ENCODE data around the gene MGAT5. TPM values are rescaled to one million over a fixed set of nuclear protein-coding genes. Genes with fewer than 3 reads are reported as not detected.

The MGAT5 gene
- polyA plus RNA-seq, 1 experiment: 115 TPM

DNA sequence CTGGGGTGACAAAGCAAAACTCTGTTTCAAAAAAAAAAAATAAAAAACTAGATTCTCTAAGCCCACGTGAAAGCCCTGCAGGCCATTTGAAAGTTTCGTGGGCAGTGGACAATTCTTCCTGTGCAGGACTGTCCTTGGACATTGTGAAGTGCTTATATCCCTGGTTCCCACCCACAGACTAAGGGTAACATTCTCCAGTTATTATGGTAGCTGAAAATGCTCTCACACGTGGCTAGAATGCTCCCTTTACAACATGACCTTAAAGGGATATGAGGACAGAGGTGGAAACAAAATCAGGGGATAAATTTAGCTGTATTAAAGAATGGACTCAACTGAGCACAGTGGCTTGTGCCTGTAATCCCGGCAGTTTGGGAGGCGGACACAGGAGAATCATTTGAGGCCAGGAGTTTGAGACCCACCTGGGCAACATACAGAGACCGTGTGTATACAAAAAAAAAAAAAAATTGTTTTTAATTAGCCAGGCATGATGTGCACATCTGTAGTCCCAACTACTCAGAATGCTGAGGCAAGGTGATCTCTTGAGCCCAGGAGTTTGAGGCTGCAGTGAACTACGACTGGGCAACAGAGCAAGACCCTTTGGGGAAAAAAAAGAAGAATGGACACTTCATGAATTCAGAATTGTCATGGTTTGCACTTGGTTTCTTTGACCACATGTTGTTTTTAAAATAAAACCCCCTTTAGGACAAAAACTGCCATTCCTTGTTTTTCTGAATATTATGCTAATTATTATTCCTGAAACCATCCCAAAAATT, 167.9 kb downstream of the MGAT5 start:
- TF ChIP-seq, protein P1, sequence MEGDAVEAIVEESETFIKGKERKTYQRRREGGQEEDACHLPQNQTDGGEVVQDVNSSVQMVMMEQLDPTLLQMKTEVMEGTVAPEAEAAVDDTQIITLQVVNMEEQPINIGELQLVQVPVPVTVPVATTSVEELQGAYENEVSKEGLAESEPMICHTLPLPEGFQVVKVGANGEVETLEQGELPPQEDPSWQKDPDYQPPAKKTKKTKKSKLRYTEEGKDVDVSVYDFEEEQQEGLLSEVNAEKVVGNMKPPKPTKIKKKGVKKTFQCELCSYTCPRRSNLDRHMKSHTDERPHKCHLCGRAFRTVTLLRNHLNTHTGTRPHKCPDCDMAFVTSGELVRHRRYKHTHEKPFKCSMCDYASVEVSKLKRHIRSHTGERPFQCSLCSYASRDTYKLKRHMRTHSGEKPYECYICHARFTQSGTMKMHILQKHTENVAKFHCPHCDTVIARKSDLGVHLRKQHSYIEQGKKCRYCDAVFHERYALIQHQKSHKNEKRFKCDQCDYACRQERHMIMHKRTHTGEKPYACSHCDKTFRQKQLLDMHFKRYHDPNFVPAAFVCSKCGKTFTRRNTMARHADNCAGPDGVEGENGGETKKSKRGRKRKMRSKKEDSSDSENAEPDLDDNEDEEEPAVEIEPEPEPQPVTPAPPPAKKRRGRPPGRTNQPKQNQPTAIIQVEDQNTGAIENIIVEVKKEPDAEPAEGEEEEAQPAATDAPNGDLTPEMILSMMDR (IDR thresholded peaks at IDR 0.05; ENCODE audit: low read depth, low read length): no peak
- ChIA-PET CTCF (interaction anchor here (2.8 to 4.7 kb wide), 2 partner anchors 9 to 29 kb away, joined by 9 to 34 read pairs; no protein-coding TSS in a partner anchor), POLR2A (interaction anchor here (0.5 to 0.7 kb wide), 2 partner anchors 33 to 161 kb away, joined by 3 read pairs; no protein-coding TSS in a partner anchor)
- DNase-seq (ENCODE audit: low read depth, low spot score): no peak
- Histone ChIP-seq H3K27me3 (ENCODE audit: control insufficient read depth, insufficient read depth, low read length) (no peaks in the 10 kb centered on the region), H3K9me3 (ENCODE audit: control insufficient read depth, insufficient read depth, low read length) (no peaks in the 10 kb centered on the region), H3K4me3 (ENCODE audit: low read depth, low read length) (no peak overlapping the region), H3K27ac (ENCODE audit: low read depth, low read length) (no peak overlapping the region)

DNA sequence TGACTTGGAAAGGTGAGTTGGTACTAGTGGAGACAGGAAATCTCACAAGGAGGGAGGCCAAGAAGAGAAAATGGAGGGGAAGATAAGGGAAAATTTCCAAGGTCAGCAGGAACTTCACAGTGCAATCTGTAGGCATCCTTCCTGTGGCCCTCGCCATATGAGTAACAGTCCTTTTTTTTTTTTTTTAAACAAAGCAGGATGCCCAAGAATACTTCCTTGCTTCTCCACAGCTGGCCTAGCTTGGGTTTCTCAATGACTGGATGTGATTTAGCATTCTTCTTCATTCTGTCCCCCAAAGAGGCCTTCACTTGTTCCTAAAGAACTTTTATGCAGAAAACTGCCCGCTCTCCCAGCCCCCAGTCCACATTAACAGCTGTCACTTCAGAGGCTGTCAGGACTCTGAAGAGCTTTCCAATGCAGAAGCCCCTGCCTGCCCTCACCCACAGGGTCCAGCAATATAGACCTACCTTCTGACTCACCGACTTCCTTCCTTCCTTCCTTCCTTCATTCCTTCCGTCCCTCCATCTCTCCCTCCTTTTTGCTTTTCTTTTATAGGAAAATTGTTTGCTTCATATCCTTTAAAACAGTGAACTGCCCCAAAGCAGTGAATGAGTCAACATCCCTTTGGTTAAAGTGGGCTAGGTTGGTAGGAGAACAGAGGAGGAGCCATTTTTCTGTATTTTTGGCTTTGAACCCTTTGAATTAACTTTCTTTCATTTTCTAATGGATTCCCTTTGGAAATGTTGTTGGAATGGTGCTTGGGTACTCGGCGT, 172.0 kb downstream of the MGAT5 start:
- ChIA-PET POLR2A (no interaction called here), CTCF (no interaction called here)
- DNase-seq (ENCODE audit: low read depth, low spot score): no peak
- Histone ChIP-seq H3K27ac (ENCODE audit: low read depth, low read length) (no peak overlapping the region), H3K27me3 (ENCODE audit: control insufficient read depth, insufficient read depth, low read length) (no peaks in the 10 kb centered on the region), H3K9me3 (ENCODE audit: control insufficient read depth, insufficient read depth, low read length) (no peaks in the 10 kb centered on the region), H3K4me3 (ENCODE audit: low read depth, low read length) (no peak overlapping the region)
- TF ChIP-seq, protein P1 (IDR thresholded peaks at IDR 0.05; ENCODE audit: low read depth, low read length): no peak

GRCh38 chr2:134426721-134427120, 172.8 kb downstream of the MGAT5 start:
- Histone ChIP-seq H3K27ac (ENCODE audit: low read depth, low read length) (no peak overlapping the region), H3K4me3 (ENCODE audit: low read depth, low read length) (no peak overlapping the region), H3K9me3 (ENCODE audit: control insufficient read depth, insufficient read depth, low read length) (no peaks in the 10 kb centered on the region), H3K27me3 (ENCODE audit: control insufficient read depth, insufficient read depth, low read length) (no peaks in the 10 kb centered on the region)
- DNase-seq (ENCODE audit: low read depth, low spot score): no peak
- ChIA-PET CTCF (interaction anchor here (0.6 to 3.7 kb wide), 2 partner anchors 24 to 540 kb away, joined by 3 to 24 read pairs; no protein-coding TSS in a partner anchor), POLR2A (no interaction called here)
- TF ChIP-seq, protein P1 (IDR thresholded peaks at IDR 0.05; ENCODE audit: low read depth, low read length): no peak

DNA sequence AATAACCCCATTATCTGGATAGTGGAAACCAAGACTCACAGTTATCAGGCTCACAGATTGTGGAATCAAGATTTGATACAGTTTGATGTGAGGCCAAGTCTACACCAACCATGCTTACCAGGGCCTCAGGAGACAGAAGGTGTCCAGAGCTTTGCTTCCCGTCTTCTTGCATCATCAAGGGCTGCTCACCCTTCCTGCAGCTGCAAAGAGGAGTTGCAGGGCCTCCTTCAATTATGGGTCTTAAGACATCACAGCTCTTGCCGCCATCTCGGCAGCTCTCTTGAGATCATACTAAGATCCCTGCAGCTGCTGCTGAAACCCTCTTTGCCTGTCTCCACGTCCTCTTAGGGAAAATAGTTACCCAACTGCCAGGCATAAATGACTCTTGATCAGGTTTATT, 176.0 kb downstream of the MGAT5 start:
- TF ChIP-seq, protein P1 (IDR thresholded peaks at IDR 0.05; ENCODE audit: low read depth, low read length): no peak
- no peak overlapping the region for H3K4me3 ChIP-seq (ENCODE audit: low read depth, low read length)
- H3K9me3 ChIP-seq (ENCODE audit: control insufficient read depth, insufficient read depth, low read length): no peaks in the 10 kb centered on the region
- CTCF ChIA-PET: interaction anchor here (3.7 kb wide), 1 partner anchor 21 kb away, joined by 24 read pairs; no protein-coding TSS in a partner anchor
- DNase-seq (ENCODE audit: low read depth, low spot score): no peak
- no peaks in the 10 kb centered on the region for H3K27me3 ChIP-seq (ENCODE audit: control insufficient read depth, insufficient read depth, low read length)
- no peak overlapping the region for H3K27ac ChIP-seq (ENCODE audit: low read depth, low read length)
- POLR2A ChIA-PET: no interaction called here
